HEK293 (cell line): Measurements from ENCODE around the gene CTIF.

Experiments
- CTCF ChIA-PET: fragments of 350-600 bp; formaldehyde crosslinking; extraction: SDS; loops from one replicate; lab custom pipeline; 2021; ENCODE audit warnings: antibody characterized with exemption; lab: Yijun Ruan, JAX
- POLR2A ChIA-PET: fragments of 300-600 bp; formaldehyde crosslinking; extraction: SDS; loops from one replicate; lab custom pipeline; 2020; ENCODE audit warnings: antibody characterized with exemption, inconsistent platforms; lab: Yijun Ruan, JAX
- H3K27ac ChIP-seq: fragments of 200-500 bp; sonication (Bioruptor generic); 2 replicates; pipeline ENCODE4 v1.5.1; 2014; ENCODE audit warnings: low read depth, low read length, control low read depth, inconsistent platforms; ENCODE audit errors: extremely low read depth
- H3K36me3 ChIP-seq, 2 experiments: fragments of 200-500 bp in 1 of 2; sonication (Bioruptor generic) in 1 of 2; 1 replicate in 1 of 2; 2 replicates in 1 of 2; pipeline ENCODE4 v1.5.1; 2014 to 2017; ENCODE audit warnings: inconsistent platforms in 2 of 2, low read length in 2 of 2; ENCODE audit not compliant: control insufficient read depth in 2 of 2, insufficient read depth in 1 of 2
- H3K4me1 ChIP-seq: fragments of 200-500 bp; sonication (Bioruptor generic); 2 replicates; pipeline ENCODE4 v1.5.1; 2014; ENCODE audit warnings: mild to moderate bottlenecking, low read length, inconsistent platforms; ENCODE audit not compliant: control insufficient read depth, insufficient read depth
- H3K4me3 ChIP-seq: 2 replicates; pipeline ENCODE4 v1.5.1; 2011; ENCODE audit warnings: low read depth, mild to moderate bottlenecking, control low read depth, low read length, moderate library complexity
- H3K9me3 ChIP-seq: fragments of 200-500 bp; sonication (Bioruptor generic); 2 replicates; pipeline ENCODE4 v1.5.1; 2014; ENCODE audit warnings: low read depth, low read length, inconsistent platforms; ENCODE audit not compliant: control insufficient read depth, insufficient read depth
- EGR2 ChIP-seq: fragments of 450-650 bp; formaldehyde crosslinking; IDR thresholded peaks from 2 replicates; pipeline ENCODE4 v1.5.1; 2016; ENCODE audit warnings: low read depth, missing biosample characterization, missing genetic modification characterization
- SETDB1 ChIP-seq: IDR thresholded peaks from one replicate; pipeline ENCODE4 v1.6.1; 2017; ENCODE audit warnings: mild to moderate bottlenecking, low read length, moderate library complexity, mixed read lengths; ENCODE audit not compliant: insufficient read length
- ZBTB17 ChIP-seq: fragments of 450-650 bp; formaldehyde crosslinking; IDR thresholded peaks from 2 replicates; pipeline ENCODE4 v1.5.1; 2016; ENCODE audit warnings: missing biosample characterization, missing genetic modification characterization
- ZBTB20 ChIP-seq: fragments of 450-650 bp; formaldehyde crosslinking; IDR thresholded peaks from 2 replicates; pipeline ENCODE4 v1.5.1; 2016; ENCODE audit warnings: missing biosample characterization, missing genetic modification characterization
- ZEB2 ChIP-seq: fragments of 450-650 bp; formaldehyde crosslinking; IDR thresholded peaks from 2 replicates; pipeline ENCODE4 v1.5.1; 2016; ENCODE audit warnings: missing biosample characterization, missing genetic modification characterization
- ZFHX2 ChIP-seq: fragments of 450-650 bp; formaldehyde crosslinking; conservative IDR thresholded peaks from 2 replicates; pipeline ENCODE4 v1.5.1; 2016; ENCODE audit warnings: missing biosample characterization, missing genetic modification characterization
- ZIC2 ChIP-seq: fragments of 450-650 bp; formaldehyde crosslinking; IDR thresholded peaks from 2 replicates; pipeline ENCODE4 v1.5.1; 2016; ENCODE audit warnings: missing biosample characterization, missing genetic modification characterization
- ZNF140 ChIP-seq: fragments of 450-650 bp; formaldehyde crosslinking; IDR thresholded peaks from 2 replicates; pipeline ENCODE4 v1.5.1; 2016; ENCODE audit warnings: missing biosample characterization, missing genetic modification characterization
- ZNF169 ChIP-seq: fragments of 450-650 bp; formaldehyde crosslinking; IDR thresholded peaks from 2 replicates; pipeline ENCODE4 v1.5.1; 2016; ENCODE audit warnings: missing biosample characterization, missing genetic modification characterization
- ZNF37A ChIP-seq: fragments of 450-650 bp; IDR thresholded peaks from 2 replicates; pipeline ENCODE4 v1.5.1; 2018; ENCODE audit warnings: missing biosample characterization, missing genetic modification characterization
- ZNF596 ChIP-seq: fragments of 450-650 bp; IDR thresholded peaks from 2 replicates; pipeline ENCODE4 v1.5.0; 2018; ENCODE audit warnings: missing biosample characterization, mild to moderate bottlenecking, missing genetic modification characterization, moderate library complexity
- ZNF600 ChIP-seq: fragments of 450-650 bp; formaldehyde crosslinking; IDR thresholded peaks from 2 replicates; pipeline ENCODE4 v1.5.1; 2016; ENCODE audit warnings: missing biosample characterization, missing genetic modification characterization
- ZNF654 ChIP-seq: fragments of 450-650 bp; formaldehyde crosslinking; IDR thresholded peaks from 2 replicates; pipeline ENCODE4 v1.5.1; 2016; ENCODE audit warnings: low read depth, missing biosample characterization, missing genetic modification characterization
- ZNF677 ChIP-seq: fragments of 450-650 bp; IDR thresholded peaks from 2 replicates; pipeline ENCODE4 v1.5.0; 2018; ENCODE audit warnings: missing biosample characterization, mild to moderate bottlenecking, missing genetic modification characterization, moderate library complexity
- ZNF707 ChIP-seq: fragments of 450-650 bp; formaldehyde crosslinking; IDR thresholded peaks from 2 replicates; pipeline ENCODE4 v1.5.1; 2016; ENCODE audit warnings: missing biosample characterization, missing genetic modification characterization
- ZSCAN16 ChIP-seq: fragments of 450-650 bp; formaldehyde crosslinking; IDR thresholded peaks from 2 replicates; pipeline ENCODE4 v1.5.1; 2016; ENCODE audit warnings: missing biosample characterization, missing genetic modification characterization
- TF ChIP-seq, protein P1 (sequence below): fragments of 450-650 bp; formaldehyde crosslinking; IDR thresholded peaks from 2 replicates; pipeline ENCODE4 v1.5.1; 2016; ENCODE audit warnings: missing biosample characterization, missing genetic modification characterization
- TF ChIP-seq, protein P2 (sequence below): fragments of 450-650 bp; formaldehyde crosslinking; IDR thresholded peaks from 2 replicates; pipeline ENCODE4 v1.5.1; 2016; ENCODE audit warnings: missing biosample characterization, missing genetic modification characterization
- TF ChIP-seq, protein P3 (sequence below): fragments of 450-650 bp; formaldehyde crosslinking; IDR thresholded peaks from 2 replicates; pipeline ENCODE4 v1.5.1; 2016; ENCODE audit warnings: missing biosample characterization, missing genetic modification characterization, low read depth
- TF ChIP-seq, protein P4 (sequence below): fragments of 450-650 bp; formaldehyde crosslinking; IDR thresholded peaks from 2 replicates; pipeline ENCODE4 v1.5.1; 2016; ENCODE audit warnings: missing biosample characterization, missing genetic modification characterization

The CTIF gene

DNA sequence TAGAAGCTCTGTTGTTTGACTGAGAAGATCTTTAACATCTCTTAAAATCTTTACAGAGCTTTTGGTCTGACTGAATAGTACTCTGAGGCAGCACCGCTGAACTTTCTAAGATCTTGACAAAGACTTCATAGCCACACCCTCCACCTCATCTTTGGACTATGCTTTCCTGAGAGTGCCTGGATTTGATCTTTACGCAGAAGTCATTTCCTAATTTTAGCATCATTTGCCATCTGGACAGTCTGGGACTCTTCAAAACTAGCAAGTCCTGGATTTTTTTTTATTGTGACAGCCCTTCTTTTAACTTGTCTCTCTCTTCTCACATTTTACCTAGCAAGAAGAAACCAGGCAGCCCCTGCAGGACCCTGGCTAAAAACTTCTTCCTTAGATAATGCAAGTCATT is 188.8 kb downstream of the CTIF start (continued):
- no peak for TF ChIP-seq ZNF37A
- TF ChIP-seq, protein P1, sequence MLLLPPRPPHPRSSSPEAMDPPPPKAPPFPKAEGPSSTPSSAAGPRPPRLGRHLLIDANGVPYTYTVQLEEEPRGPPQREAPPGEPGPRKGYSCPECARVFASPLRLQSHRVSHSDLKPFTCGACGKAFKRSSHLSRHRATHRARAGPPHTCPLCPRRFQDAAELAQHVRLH (tag by site-specific recombination), result no peak
- TF ChIP-seq, all 188 proteins: peak for 0

DNA sequence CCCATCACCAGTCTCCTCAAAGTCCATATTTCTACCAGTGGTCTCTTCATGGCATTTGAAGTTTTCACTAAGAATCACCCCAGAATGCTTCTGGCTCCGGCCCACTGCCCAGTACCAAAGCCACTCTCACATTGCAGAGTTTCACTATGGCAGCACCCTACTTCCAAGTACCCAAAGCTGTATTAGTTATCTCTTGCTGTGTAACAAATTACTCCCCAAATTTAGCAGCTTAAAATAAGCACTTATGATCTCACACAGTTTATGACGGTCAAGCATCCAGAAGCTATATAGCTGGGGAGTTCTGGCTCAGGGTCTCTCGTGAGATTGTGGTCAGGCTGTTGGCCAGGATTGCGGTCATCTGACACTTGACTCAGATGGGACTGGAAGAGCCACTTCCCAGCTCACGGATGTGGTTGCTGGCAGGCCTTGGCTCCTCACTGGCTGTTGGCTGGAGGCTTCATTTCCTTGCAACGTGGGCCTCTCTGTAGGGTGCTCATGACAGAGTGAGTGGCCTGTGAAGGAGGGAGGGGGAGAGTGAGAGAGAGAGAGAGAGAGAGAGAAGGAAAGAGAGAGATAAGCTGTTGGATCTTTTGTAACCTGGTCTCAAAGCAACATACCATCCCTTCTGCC is 189.5 kb downstream of the CTIF start:
- ChIA-PET POLR2A (interaction anchor here (0.8 kb wide), 1 partner anchor 14 kb away, joined by 4 read pairs; no protein-coding TSS in a partner anchor), CTCF (interaction anchor here (0.6 kb wide), 1 partner anchor 555 kb away, joined by 3 read pairs; no protein-coding TSS in a partner anchor)
- Histone ChIP-seq H3K9me3 (no peaks in the 10 kb centered on the region), H3K4me1 (no peaks in the 10 kb centered on the region), H3K27ac (no peak overlapping the region), H3K36me3 (no peaks in the 10 kb centered on the region), H3K4me3 (no peak overlapping the region)
- TF ChIP-seq ZNF596 (tag by site-specific recombination), result peak; percentile 46; the same call in 1 of the 2 replicates
- TF ChIP-seq ZNF677 (tag by site-specific recombination), result no peak

DNA sequence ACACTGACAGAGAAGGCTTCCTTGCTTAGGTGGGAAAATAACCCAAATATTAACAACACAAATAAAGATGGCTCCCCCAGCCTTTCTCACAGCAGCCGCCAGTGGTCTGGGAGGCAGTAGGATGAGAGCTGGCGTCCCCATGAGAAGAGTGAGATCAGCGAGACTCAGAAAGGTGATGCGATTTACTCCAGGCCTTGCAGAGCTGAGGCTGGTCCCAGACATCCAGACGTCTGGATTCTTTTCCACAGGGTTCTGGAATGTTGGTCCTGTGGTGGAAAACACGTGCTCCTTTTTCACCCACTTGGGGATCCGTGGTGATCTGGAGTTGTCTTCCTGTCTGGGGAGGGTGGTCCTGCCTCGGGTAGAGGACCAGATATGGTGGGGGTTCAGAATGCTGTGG is 190.6 kb downstream of the CTIF start:
- CTCF ChIA-PET, result interaction anchor here (0.7 kb wide), 1 partner anchor 1572 kb away, joined by 3 read pairs; no protein-coding TSS in a partner anchor
- POLR2A ChIA-PET, result no interaction called here

DNA sequence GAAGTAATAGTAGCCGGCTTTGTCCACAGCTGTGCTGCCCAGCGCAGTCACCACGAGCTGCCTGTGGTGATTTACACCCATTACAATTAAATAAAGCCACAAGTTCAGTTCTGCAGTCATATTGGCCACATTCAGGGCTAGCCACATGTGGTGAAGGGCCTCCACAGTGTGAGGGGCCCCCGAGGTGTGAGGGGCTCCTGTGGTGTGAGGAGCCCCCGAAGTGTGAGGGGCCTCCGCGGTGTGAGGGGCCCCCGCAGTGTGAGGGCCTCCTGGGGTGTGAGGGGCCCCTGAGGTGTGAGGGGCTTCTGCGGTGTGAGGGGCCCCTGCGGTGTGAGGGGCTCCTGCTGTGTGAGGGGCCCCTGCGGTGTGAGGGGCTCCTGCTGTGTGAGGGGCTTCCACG is 191.2 kb downstream of the CTIF start:
- Histone ChIP-seq H3K4me3 (no peak overlapping the region), H3K27ac (no peak overlapping the region), H3K4me1 (no peaks in the 10 kb centered on the region), H3K9me3 (no peaks in the 10 kb centered on the region), H3K36me3 (no peaks in the 10 kb centered on the region)
- ChIA-PET CTCF (no interaction called here), POLR2A (no interaction called here)
- TF ChIP-seq ZIC2 (tag by site-specific recombination) (peak; percentile 91), ZNF654 (no peak)

More for the DNA sequence above, 190.6 kb downstream of the CTIF start:
- no peak overlapping the region for H3K4me3 ChIP-seq
- TF ChIP-seq ZSCAN16 (tag by site-specific recombination) (no peak), ZNF600 (0 out of 2 replicates have a peak, but pooled peaks have one; percentile 19)
- no peaks in the 10 kb centered on the region for H3K9me3 ChIP-seq
- no peak overlapping the region for H3K27ac ChIP-seq
- no peaks in the 10 kb centered on the region for H3K36me3 ChIP-seq
- H3K4me1 ChIP-seq, result no peaks in the 10 kb centered on the region

DNA sequence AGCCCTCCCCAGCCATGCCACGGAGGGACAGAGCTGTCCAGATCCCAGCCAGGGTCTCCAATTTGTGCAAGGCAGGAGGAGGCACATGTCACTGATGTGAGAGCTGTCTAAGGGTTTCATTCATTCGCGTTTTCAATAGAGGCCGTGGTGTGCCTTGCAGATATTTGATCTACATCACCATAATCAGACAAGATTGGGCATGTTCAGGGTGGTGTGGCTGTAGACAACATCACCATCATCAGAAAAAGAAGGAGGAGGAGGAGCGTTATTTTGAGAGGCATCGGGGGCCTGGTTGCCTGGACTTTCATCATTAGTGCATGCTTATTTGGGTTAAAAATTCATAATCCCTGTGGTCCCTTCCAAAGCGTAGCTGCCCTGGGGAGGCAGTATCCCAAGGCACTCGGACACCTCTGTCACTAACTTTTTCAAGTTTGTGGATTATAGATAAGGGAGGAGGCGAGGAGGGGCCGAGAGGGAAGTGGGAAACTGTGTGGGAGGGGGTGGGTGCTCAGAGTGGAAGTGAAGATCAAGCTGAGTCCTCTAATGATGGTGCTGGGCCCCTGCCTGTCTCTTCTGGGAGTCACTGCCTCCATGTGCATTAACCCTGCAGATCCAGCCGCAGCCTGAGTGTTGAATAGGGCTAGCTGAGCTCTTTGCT is 194.1 kb downstream of the CTIF start:
- Histone ChIP-seq H3K4me3 (no peak overlapping the region), H3K4me1 (no peaks in the 10 kb centered on the region), H3K27ac (no peak overlapping the region), H3K9me3 (no peaks in the 10 kb centered on the region), H3K36me3 (no peaks in the 10 kb centered on the region)
- CTCF ChIA-PET, result interaction anchor here (1.0 to 1.5 kb wide), 2 partner anchors 21 to 288 kb away, joined by 6 to 8 read pairs; no protein-coding TSS in a partner anchor
- POLR2A ChIA-PET, result no interaction called here
- TF ChIP-seq, protein P2, sequence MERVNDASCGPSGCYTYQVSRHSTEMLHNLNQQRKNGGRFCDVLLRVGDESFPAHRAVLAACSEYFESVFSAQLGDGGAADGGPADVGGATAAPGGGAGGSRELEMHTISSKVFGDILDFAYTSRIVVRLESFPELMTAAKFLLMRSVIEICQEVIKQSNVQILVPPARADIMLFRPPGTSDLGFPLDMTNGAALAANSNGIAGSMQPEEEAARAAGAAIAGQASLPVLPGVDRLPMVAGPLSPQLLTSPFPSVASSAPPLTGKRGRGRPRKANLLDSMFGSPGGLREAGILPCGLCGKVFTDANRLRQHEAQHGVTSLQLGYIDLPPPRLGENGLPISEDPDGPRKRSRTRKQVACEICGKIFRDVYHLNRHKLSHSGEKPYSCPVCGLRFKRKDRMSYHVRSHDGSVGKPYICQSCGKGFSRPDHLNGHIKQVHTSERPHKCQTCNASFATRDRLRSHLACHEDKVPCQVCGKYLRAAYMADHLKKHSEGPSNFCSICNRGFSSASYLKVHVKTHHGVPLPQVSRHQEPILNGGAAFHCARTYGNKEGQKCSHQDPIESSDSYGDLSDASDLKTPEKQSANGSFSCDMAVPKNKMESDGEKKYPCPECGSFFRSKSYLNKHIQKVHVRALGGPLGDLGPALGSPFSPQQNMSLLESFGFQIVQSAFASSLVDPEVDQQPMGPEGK (tag by site-specific recombination), result 0 out of 2 replicates have a peak, but pooled peaks have one; percentile 21
- peak; percentile 88 for TF ChIP-seq ZFHX2
- TF ChIP-seq, protein P3, sequence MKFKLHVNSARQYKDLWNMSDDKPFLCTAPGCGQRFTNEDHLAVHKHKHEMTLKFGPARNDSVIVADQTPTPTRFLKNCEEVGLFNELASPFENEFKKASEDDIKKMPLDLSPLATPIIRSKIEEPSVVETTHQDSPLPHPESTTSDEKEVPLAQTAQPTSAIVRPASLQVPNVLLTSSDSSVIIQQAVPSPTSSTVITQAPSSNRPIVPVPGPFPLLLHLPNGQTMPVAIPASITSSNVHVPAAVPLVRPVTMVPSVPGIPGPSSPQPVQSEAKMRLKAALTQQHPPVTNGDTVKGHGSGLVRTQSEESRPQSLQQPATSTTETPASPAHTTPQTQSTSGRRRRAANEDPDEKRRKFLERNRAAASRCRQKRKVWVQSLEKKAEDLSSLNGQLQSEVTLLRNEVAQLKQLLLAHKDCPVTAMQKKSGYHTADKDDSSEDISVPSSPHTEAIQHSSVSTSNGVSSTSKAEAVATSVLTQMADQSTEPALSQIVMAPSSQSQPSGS (tag by site-specific recombination), result peak; percentile 15; the same call in 1 of the 2 replicates
- TF ChIP-seq ZBTB20 (tag by site-specific recombination), result peak; percentile 71
- TF ChIP-seq SETDB1, result no peak
- peak; percentile 26; the same call in 1 of the 2 replicates for TF ChIP-seq ZBTB17 (tag by site-specific recombination)
- peak; percentile 78 for TF ChIP-seq EGR2
- TF ChIP-seq ZNF140 (tag by site-specific recombination), result no peak
- 0 out of 2 replicates have a peak, but pooled peaks have one; percentile 41 for TF ChIP-seq ZNF707 (tag by site-specific recombination)
- TF ChIP-seq ZEB2, result peak; percentile 62; the same call in 1 of the 2 replicates
- TF ChIP-seq, protein P4, sequence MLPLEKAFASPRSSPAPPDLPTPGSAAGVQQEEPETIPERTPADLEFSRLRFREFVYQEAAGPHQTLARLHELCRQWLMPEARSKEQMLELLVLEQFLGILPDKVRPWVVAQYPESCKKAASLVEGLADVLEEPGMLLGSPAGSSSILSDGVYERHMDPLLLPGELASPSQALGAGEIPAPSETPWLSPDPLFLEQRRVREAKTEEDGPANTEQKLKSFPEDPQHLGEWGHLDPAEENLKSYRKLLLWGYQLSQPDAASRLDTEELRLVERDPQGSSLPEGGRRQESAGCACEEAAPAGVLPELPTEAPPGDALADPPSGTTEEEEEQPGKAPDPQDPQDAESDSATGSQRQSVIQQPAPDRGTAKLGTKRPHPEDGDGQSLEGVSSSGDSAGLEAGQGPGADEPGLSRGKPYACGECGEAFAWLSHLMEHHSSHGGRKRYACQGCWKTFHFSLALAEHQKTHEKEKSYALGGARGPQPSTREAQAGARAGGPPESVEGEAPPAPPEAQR (tag by site-specific recombination), result no peak
- TF ChIP-seq ZNF169 (tag by site-specific recombination), result no peak
